ENCODE measurements around the gene CALCOCO1. TPM values are rescaled to one million over a fixed set of nuclear protein-coding genes. Genes with fewer than 3 reads are reported as not detected.

CALCOCO1 gene
- total and polyA plus RNA-seq, 2 of the 13 experiments (the other 11 are each of a cell fraction or from before 2014, with no cell fraction given): 7.7 to 47.7 TPM

GRCh38 chr12:53659011-53659551, 68.2 kb downstream of the CALCOCO1 start (continued):
- TF ChIP-seq IKZF1 (IDR thresholded peaks at IDR 0.05): no peak
- 0 out of 2 replicates have a peak, but pooled peaks have one; percentile 21 for TF ChIP-seq ETV6 (CRISPR knock-in tag; conservative IDR thresholded peaks at IDR 0.05)
- no peak for TF ChIP-seq PRMT3 (CRISPR knock-in tag; IDR thresholded peaks at IDR 0.05; ENCODE audit: borderline replicate concordance, low read depth)
- no peak for TF ChIP-seq EZH2 (conservative IDR thresholded peaks at IDR 0.05; ENCODE audit: low read depth, low read length)
- peak; percentile 66; the same call in 1 of the 2 replicates for TF ChIP-seq SSRP1 (CRISPR knock-in tag; IDR thresholded peaks at IDR 0.05)
- no peak for TF ChIP-seq ZNF280B (CRISPR knock-in tag; IDR thresholded peaks at IDR 0.05; ENCODE audit: borderline replicate concordance)
- no peak for TF ChIP-seq GPBP1L1 (CRISPR knock-in tag; IDR thresholded peaks at IDR 0.05)
- TF ChIP-seq ZBTB3 (CRISPR knock-in tag; IDR thresholded peaks at IDR 0.05; ENCODE audit: borderline replicate concordance, low read depth): no peak
- TF ChIP-seq TRIM24 (CRISPR knock-in tag; IDR thresholded peaks at IDR 0.05): no peak
- peak; percentile 31; the same call in 1 of the 2 replicates for TF ChIP-seq DRAP1 (CRISPR knock-in tag; IDR thresholded peaks at IDR 0.05)
- no peak for TF ChIP-seq ZNF713 (CRISPR knock-in tag; IDR thresholded peaks at IDR 0.05)
- no peak for TF ChIP-seq ZNF33B (CRISPR knock-in tag; IDR thresholded peaks at IDR 0.05)
- no peak for TF ChIP-seq FOSL1 (CRISPR knock-in tag; IDR thresholded peaks at IDR 0.05; ENCODE audit: borderline replicate concordance)
- TF ChIP-seq MNT (IDR thresholded peaks at IDR 0.05): no peak
- TF ChIP-seq ZNF382 (CRISPR knock-in tag; IDR thresholded peaks at IDR 0.05; ENCODE audit: borderline replicate concordance): no peak
- no peak for TF ChIP-seq CREB3 (CRISPR knock-in tag; IDR thresholded peaks at IDR 0.05)
- no peak for TF ChIP-seq NFAT5 (CRISPR knock-in tag; IDR thresholded peaks at IDR 0.05)

Data from HepG2 (cell line).